Memory B cell (primary cell): Measurements from ENCODE around the gene CD9.
A peak's percentile ranks its signal among the peaks of the same experiment; 100 is the strongest.

Experiments
- ATAC-seq: fragments of 150-1000 bp; cut with Tn5 transposase; 2 replicates; pipeline ENCODE4 v1.10.0; 2021; ENCODE audit warnings: low read depth, mild to moderate bottlenecking, moderate library complexity
- DNase-seq, 2 donors: peaks; one replicate each; pipeline ENCODE4 v3.0.0; 2022; ENCODE audit warnings: low spot score in 2 of 2
- H3K27ac Mint-ChIP-seq: one replicate; pipeline ENCODE4 v1.8.0; 2022; ENCODE audit warnings: mild to moderate bottlenecking, moderate library complexity, mixed read lengths
- H3K27me3 Mint-ChIP-seq: one replicate; pipeline ENCODE4 v1.8.0; 2022; ENCODE audit warnings: mixed read lengths
- H3K36me3 Mint-ChIP-seq: one replicate; pipeline ENCODE4 v1.8.0; 2022; ENCODE audit warnings: mild to moderate bottlenecking, mixed read lengths
- H3K4me1 Mint-ChIP-seq: one replicate; pipeline ENCODE4 v1.8.0; 2022; ENCODE audit warnings: mixed read lengths
- H3K4me3 Mint-ChIP-seq: one replicate; pipeline ENCODE4 v1.8.0; 2022; ENCODE audit warnings: mild to moderate bottlenecking, moderate library complexity, mixed read lengths
- H3K9me3 Mint-ChIP-seq: one replicate; pipeline ENCODE4 v1.8.0; 2022; ENCODE audit warnings: mixed read lengths

CD9 gene

DNA sequence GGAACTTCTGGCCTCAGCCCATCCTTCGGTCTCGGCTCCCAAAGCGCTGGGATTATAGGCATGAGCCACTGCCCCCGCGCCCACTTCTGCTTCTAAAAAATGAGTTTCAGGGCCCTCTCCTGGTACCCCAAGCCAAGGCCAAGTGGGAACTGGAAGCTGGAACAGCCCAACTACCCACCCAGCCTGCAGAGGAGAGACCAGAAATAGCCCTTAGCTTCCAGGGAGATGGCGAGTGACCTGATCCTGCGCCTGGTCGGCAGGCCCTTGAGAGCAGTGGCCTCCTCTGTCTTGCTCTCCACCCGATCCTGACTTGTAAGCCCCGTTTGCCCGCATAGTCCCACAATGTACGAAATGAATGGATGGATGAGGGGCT lies 79.0 kb downstream of the CD9 start:
- peak overlapping the region; percentile 54 for H3K4me3 Mint-ChIP-seq
- H3K4me1 Mint-ChIP-seq: peaks cover 7% of the 10 kb centered on the region
- ATAC-seq (no peak), DNase-seq (no peak)
- H3K36me3 Mint-ChIP-seq: no peaks in the 10 kb centered on the region
- H3K27ac Mint-ChIP-seq: peak overlapping the region; percentile 40
- H3K9me3 Mint-ChIP-seq: no peaks in the 10 kb centered on the region
- H3K27me3 Mint-ChIP-seq: peaks cover 23% of the 10 kb centered on the region

GRCh38 chr12:6279631-6280030 lies 79.4 kb downstream of the CD9 start:
- Mint-ChIP-seq H3K36me3 (no peaks in the 10 kb centered on the region), H3K4me1 (peaks cover 7% of the 10 kb centered on the region)
- ATAC-seq: no peak

DNA sequence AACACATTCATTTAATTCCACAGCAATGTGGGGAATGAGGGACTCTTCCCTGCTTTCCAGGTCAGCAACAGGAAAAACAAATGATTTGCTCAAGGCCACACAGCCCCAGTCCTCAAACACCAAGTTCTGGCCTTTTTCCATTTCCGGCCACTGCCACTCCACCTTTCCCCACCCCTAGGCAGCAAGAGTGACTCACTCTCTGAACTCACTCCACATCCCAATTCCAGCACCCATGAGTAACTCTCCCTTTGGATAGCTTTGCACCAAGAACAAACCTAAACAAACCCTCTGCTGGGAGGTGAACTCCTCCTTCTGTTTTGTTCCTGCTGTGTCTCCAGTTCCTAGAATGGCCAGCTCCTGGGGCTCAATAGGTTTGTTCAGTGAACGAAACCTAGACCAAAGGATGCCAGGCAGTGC lies 79.9 kb downstream of the CD9 start:
- Mint-ChIP-seq H3K4me3 (peak overlapping the region; percentile 7), H3K27ac (no peak overlapping the region), H3K27me3 (peaks cover 22% of the 10 kb centered on the region), H3K9me3 (no peaks in the 10 kb centered on the region), H3K4me1 (peaks cover 10% of the 10 kb centered on the region), H3K36me3 (no peaks in the 10 kb centered on the region)
- DNase-seq (no peak), ATAC-seq (no peak)

More at GRCh38 chr12:6279631-6280030, 79.4 kb downstream of the CD9 start:
- DNase-seq: no peak
- peaks cover 24% of the 10 kb centered on the region for H3K27me3 Mint-ChIP-seq
- H3K4me3 Mint-ChIP-seq: no peak overlapping the region
- no peak overlapping the region for H3K27ac Mint-ChIP-seq
- H3K9me3 Mint-ChIP-seq: no peaks in the 10 kb centered on the region

- Mint-ChIP-seq H3K27ac (no peak overlapping the region), H3K4me3 (no peak overlapping the region), H3K27me3 (peaks cover 23% of the 10 kb centered on the region), H3K9me3 (no peaks in the 10 kb centered on the region), H3K4me1 (peaks cover 12% of the 10 kb centered on the region), H3K36me3 (no peaks in the 10 kb centered on the region)
- ATAC-seq (no peak), DNase-seq (no peak)
These were observed 80.5 kb downstream of the CD9 start for GRCh38 chr12:6280672-6281071.

GRCh38 chr12:6281081-6281809 lies 81.0 kb downstream of the CD9 start:
- ATAC-seq: no peak
- Mint-ChIP-seq H3K36me3 (no peaks in the 10 kb centered on the region), H3K27me3 (peaks cover 23% of the 10 kb centered on the region), H3K4me1 (peaks cover 12% of the 10 kb centered on the region), H3K4me3 (no peak overlapping the region), H3K9me3 (no peaks in the 10 kb centered on the region), H3K27ac (no peak overlapping the region)
- no peak for DNase-seq

DNA sequence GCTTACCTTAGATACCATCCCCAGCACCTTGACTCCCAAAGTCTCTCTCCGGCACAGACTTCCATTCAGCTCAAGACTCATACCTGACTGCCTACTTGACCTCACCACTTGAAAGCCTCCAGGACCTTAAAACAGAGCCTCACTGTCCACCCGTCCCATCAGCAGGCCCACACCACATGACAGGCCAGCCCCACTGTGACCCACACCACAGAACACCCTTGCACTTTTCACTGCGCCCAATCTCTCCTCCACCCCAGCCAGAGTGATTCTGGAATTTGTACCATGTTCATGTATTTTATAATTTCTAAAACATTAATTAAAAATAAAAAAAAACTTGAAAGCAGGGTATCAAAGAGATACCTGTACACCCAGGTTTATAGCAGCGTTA lies 82.2 kb downstream of the CD9 start:
- ATAC-seq (no peak), DNase-seq (no peak)
- H3K27ac Mint-ChIP-seq: no peak overlapping the region
- H3K4me3 Mint-ChIP-seq: no peak overlapping the region
- peaks cover 12% of the 10 kb centered on the region for H3K4me1 Mint-ChIP-seq
- no peaks in the 10 kb centered on the region for H3K9me3 Mint-ChIP-seq
- no peaks in the 10 kb centered on the region for H3K36me3 Mint-ChIP-seq
- H3K27me3 Mint-ChIP-seq: peaks cover 23% of the 10 kb centered on the region

DNA sequence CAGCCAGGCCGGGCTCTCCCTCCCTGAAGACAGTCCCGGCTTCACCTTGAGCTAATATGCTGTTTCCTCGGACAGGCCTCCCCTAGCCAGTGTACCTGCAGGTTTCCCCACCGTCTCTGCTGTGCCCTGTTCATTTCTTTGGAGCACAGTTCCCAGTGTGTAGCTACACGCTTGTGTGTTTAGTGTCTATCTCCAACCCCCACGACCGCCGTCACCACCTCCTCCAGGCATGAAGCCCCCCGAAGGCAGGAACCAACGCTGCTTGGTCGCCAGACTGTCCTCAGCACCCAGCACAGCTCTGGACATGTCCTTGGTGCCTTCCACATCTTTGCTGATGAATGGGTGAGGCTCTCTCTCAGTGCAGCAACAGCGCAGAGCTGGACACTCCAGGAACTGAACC lies 84.1 kb downstream of the CD9 start:
- no peak for ATAC-seq
- Mint-ChIP-seq H3K4me3 (no peak overlapping the region), H3K27ac (no peak overlapping the region), H3K9me3 (no peaks in the 10 kb centered on the region), H3K36me3 (no peaks in the 10 kb centered on the region), H3K27me3 (peaks cover 23% of the 10 kb centered on the region), H3K4me1 (peaks cover 8% of the 10 kb centered on the region)
- no peak for DNase-seq

DNA sequence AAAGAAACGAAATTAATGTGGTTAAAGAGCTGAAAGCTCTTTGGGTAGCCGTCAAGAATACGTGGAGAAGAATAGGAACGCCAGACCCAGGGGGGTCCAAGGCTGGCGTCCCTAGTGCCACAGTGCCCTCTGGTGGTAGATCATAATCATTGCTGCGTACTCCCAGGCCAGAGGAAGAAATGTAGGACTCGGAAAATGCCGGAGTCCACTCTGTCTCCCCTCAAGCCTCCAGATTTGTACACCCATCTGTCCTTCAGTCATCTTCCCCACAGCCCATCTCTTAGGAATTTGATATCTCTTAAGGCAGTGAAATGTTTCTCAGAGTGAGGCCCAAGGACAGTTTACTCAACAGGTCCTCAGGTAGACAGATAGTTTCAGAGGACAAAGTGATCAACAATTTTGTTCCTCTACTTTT lies 84.9 kb downstream of the CD9 start:
- no peak overlapping the region for H3K27ac Mint-ChIP-seq
- no peaks in the 10 kb centered on the region for H3K36me3 Mint-ChIP-seq
- H3K27me3 Mint-ChIP-seq: peaks cover 27% of the 10 kb centered on the region
- H3K4me1 Mint-ChIP-seq: peaks cover 8% of the 10 kb centered on the region
- DNase-seq (peak; percentile 59 to 67), ATAC-seq (peak; percentile 79)
- no peaks in the 10 kb centered on the region for H3K9me3 Mint-ChIP-seq
- H3K4me3 Mint-ChIP-seq: no peak overlapping the region

GRCh38 chr12:6285532-6286306 lies 85.5 kb downstream of the CD9 start:
- ATAC-seq: no peak
- Mint-ChIP-seq H3K36me3 (no peaks in the 10 kb centered on the region), H3K27ac (no peak overlapping the region), H3K4me1 (peaks cover 7% of the 10 kb centered on the region), H3K27me3 (peaks cover 25% of the 10 kb centered on the region), H3K4me3 (no peak overlapping the region), H3K9me3 (no peaks in the 10 kb centered on the region)
- DNase-seq: no peak
